HEK293T (cell line): Measurements from ENCODE around the gene OLFM1.

Experiments used
- ARNT ChIP-seq: fragments of 450-650 bp; IDR thresholded peaks from 2 replicates; pipeline ENCODE4 v1.6.1; 2017; ENCODE audit warnings: mild to moderate bottlenecking
- BHLHE40 ChIP-seq: fragments of 450-650 bp; IDR thresholded peaks from 2 replicates; pipeline ENCODE4 v1.6.1; 2016; ENCODE audit warnings: mild to moderate bottlenecking, moderate library complexity, borderline replicate concordance
- FOXK2 ChIP-seq: fragments of 450-650 bp; IDR thresholded peaks from 2 replicates; pipeline ENCODE4 v1.6.1; 2016; ENCODE audit warnings: mild to moderate bottlenecking
- FOXM1 ChIP-seq: fragments of 450-650 bp; IDR thresholded peaks from 2 replicates; pipeline ENCODE4 v1.6.1; 2017; ENCODE audit warnings: mild to moderate bottlenecking, borderline replicate concordance
- HDGF ChIP-seq: fragments of 450-650 bp; IDR thresholded peaks from 2 replicates; pipeline ENCODE4 v1.6.1; 2017; ENCODE audit warnings: antibody characterized with exemption, borderline replicate concordance
- L3MBTL2 ChIP-seq: fragments of 450-650 bp; conservative IDR thresholded peaks from 2 replicates; pipeline ENCODE4 v1.6.1; 2016; ENCODE audit warnings: mild to moderate bottlenecking
- NFRKB ChIP-seq: fragments of 450-650 bp; IDR thresholded peaks from 2 replicates; pipeline ENCODE4 v1.6.1; 2016; ENCODE audit warnings: mild to moderate bottlenecking, moderate library complexity
- SP1 ChIP-seq: fragments of 450-650 bp; IDR thresholded peaks from 2 replicates; pipeline ENCODE4 v1.6.1; 2017
- TARDBP ChIP-seq: fragments of 450-650 bp; IDR thresholded peaks from 2 replicates; pipeline ENCODE4 v1.6.1; 2016
- TF ChIP-seq, protein P1 (sequence below): fragments of 450-650 bp; IDR thresholded peaks from 2 replicates; pipeline ENCODE4 v1.6.1; 2016

DNA sequence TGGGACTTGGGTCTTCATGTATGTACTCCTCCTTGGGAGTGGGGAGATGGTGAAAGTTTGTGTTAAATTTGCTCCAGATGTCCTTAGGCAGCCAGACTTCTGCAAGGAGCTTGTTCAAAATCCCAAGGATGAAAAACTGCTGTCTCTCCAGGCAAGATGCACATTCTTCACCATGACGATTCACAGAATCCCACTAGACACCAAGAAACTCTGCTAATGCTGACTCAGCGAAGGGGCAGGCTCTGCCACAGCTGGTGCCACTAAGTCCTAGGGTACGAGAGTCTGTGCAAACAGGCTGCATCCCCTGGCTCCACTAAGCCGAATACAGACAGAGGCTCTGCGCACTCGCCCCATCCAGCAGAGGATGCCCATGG lies 71.1 kb downstream of the OLFM1 start:
- TF ChIP-seq NFRKB (no peak), SP1 (no peak), L3MBTL2 (no peak), TARDBP (no peak), BHLHE40 (no peak), ARNT (no peak), FOXM1 (no peak), FOXK2 (no peak), HDGF (no peak)
- TF ChIP-seq, protein P1, sequence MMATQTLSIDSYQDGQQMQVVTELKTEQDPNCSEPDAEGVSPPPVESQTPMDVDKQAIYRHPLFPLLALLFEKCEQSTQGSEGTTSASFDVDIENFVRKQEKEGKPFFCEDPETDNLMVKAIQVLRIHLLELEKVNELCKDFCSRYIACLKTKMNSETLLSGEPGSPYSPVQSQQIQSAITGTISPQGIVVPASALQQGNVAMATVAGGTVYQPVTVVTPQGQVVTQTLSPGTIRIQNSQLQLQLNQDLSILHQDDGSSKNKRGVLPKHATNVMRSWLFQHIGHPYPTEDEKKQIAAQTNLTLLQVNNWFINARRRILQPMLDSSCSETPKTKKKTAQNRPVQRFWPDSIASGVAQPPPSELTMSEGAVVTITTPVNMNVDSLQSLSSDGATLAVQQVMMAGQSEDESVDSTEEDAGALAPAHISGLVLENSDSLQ: no peak
